Ovary (tissue), 9 donors: Measurements from ENCODE around the gene CCL27. TPM values are rescaled to one million over a fixed set of nuclear protein-coding genes. Genes with fewer than 3 reads are reported as not detected.

Source experiments
- DNase-seq, 5 donors: peaks; one replicate each; pipeline ENCODE4 v3.0.0-alpha.2; 2019 to 2020
- H3K27ac ChIP-seq, 2 donors: fragments of 200-600 bp; one replicate each; pipeline versions ENCODE4 v1.5.1 to v1.8.0; 2019 to 2022
- H3K27me3 ChIP-seq: fragments of 200-600 bp; one replicate; pipeline ENCODE4 v1.8.0; 2022
- H3K36me3 ChIP-seq: fragments of 200-600 bp; sonication (generic); one replicate; pipeline ENCODE4 v1.5.1; 2019
- H3K4me1 ChIP-seq: one replicate; pipeline ENCODE4 v1.8.1; 2013; ENCODE audit warnings: mild to moderate bottlenecking, moderate library complexity; ENCODE audit not compliant: insufficient read depth
- H3K4me3 ChIP-seq: fragments of 200-600 bp; sonication (generic); one replicate; pipeline ENCODE4 v1.5.1; 2017
- H3K9me3 ChIP-seq, 2 donors: fragments of 200-600 bp in 1 of 2; sonication (generic) in 1 of 2; one replicate each; pipeline versions ENCODE4 v1.5.1 to v1.8.1; 2013 to 2019; ENCODE audit warnings: mild to moderate bottlenecking in 1 of 2, moderate library complexity in 1 of 2
- EP300 ChIP-seq: sonication (generic); formaldehyde crosslinking; IDR thresholded peaks from one replicate; pipeline ENCODE4 v1.6.1; 2017; ENCODE audit warnings: antibody characterized with exemption
- POLR2A ChIP-seq: fragments of 450-650 bp; IDR thresholded peaks from one replicate; pipeline ENCODE4 v1.6.1; 2017; ENCODE audit warnings: antibody characterized with exemption, mild to moderate bottlenecking, moderate library complexity
- WGBS, 3 donors: extraction: QIAGEN DNeasy Blood & Tissue Kit in 1 of 3; methylation state at CpG; one replicate each; pipeline versions ENCODE4 v1.1.5 to v1.1.7; 2013 to 2017; 5-methylcytosine and 5-hydroxymethylcytosine counted together
- intact Hi-C, 4 donors: fragments of 100-400 bp; cut with DNase I; formaldehyde crosslinking; loops; one replicate each; pipeline versions ENCODE4 v1.11.0 to v1.15.1; 2022 to 2023
- polyA plus RNA-seq, 2 donors: library from polyadenylated mRNA; stranded (reverse); fragments of 200-250 nt in 1 of 2; fragments of 350-450 nt in 1 of 2; fragmentation: Illumina TruSeq in 1 of 2; extraction: RNeasy Lipid Tissue Mini Kit (QIAGEN cat#74804) in 1 of 2; gene quantifications; one replicate each; pipeline ENCODE4 v1.2.3, GENCODE V29; 2013 to 2014
- small RNA-seq: library from RNA; depleted of rRNA; stranded (forward); fragments of <200 nt; gene quantifications from one replicate; pipeline ENCODE3, GENCODE V24; 2016
- total RNA-seq, 7 donors: library from RNA; depleted of rRNA in 2 of 7; stranded (reverse); fragments of >200 nt in 2 of 7; fragmentation: NEBNext Ultra II Directional in 3 of 7; extraction: Animal tissue kit (Norgen Biotek cat#: 25700) in 3 of 7; gene quantifications; one replicate each; pipeline versions ENCODE4 v1.1.0 to v1.2.4, GENCODE V29; 2016 to 2023
- TF ChIP-seq, protein P1 (sequence below), 3 donors: fragments of 450-650 bp in 2 of 3; fragments of 200-600 bp in 1 of 3; IDR thresholded peaks; one replicate each; pipeline versions ENCODE4 v1.5.1 to v1.8.0; 2016 to 2022; ENCODE audit warnings: antibody characterized with exemption in 3 of 3, mild to moderate bottlenecking in 1 of 3
- donor health status: DM: no; HTN: no; CAD: no; lungs with moderate emphysema.
- donor health status: DM: no; HTN: no; CAD: no.
- donor health status: Bipolar disorder and iron deficiency.
- donor health status: DM: yes; HTN: yes; CAD: no.
- donor health status: DM: no; HTN: no; CAD: no.
- donor health status: DM: yes; HTN: yes; CAD: no.

Gene CCL27
- total and polyA plus RNA-seq, 9 donors, result 0.21 to 1.1 (median 0.66) TPM; not detected in 4

DNA sequence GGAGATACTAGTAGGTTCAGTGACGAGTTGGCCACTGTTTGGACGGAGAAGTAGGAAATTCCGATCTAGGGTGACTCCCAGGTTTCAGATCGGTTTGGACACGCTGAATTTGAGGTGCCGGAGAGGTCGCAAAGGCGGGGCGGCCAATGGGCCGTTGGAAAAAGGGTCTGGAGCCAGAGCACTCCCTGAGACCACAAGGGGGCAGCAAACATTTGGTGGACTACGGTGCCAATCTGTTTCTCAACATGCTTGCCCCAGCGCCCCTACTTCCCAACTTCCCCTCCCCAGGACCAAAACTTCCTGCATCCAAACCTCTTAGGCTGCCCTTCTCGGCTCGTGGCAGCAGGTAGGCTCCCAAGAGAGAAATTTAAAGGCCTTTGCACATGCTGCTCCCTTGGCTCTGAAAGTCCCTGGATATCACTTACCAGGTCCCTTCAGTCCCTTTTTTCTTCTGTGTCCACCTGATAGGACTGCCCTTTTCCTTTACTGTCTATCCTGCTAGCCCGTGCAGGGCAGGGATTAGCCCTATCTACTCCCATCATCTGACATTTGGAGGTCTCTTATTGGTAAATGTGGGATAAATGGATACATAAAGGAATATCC, 49.6 kb downstream of the CCL27 start:
- TF ChIP-seq POLR2A, result no peak
- TF ChIP-seq, protein P1, sequence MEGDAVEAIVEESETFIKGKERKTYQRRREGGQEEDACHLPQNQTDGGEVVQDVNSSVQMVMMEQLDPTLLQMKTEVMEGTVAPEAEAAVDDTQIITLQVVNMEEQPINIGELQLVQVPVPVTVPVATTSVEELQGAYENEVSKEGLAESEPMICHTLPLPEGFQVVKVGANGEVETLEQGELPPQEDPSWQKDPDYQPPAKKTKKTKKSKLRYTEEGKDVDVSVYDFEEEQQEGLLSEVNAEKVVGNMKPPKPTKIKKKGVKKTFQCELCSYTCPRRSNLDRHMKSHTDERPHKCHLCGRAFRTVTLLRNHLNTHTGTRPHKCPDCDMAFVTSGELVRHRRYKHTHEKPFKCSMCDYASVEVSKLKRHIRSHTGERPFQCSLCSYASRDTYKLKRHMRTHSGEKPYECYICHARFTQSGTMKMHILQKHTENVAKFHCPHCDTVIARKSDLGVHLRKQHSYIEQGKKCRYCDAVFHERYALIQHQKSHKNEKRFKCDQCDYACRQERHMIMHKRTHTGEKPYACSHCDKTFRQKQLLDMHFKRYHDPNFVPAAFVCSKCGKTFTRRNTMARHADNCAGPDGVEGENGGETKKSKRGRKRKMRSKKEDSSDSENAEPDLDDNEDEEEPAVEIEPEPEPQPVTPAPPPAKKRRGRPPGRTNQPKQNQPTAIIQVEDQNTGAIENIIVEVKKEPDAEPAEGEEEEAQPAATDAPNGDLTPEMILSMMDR (IDR thresholded peaks at IDR 0.05), result peak; percentile 64 to 80 (median 68)
- TF ChIP-seq EP300, result no peak
- peaks cover 9% of the 10 kb centered on the region for H3K4me1 ChIP-seq
- peak; percentile 69 to 84 (median 79) for DNase-seq
- no peaks in the 10 kb centered on the region for H3K36me3 ChIP-seq
- intact Hi-C loops, result no loop called here
- no peaks in the 10 kb centered on the region for H3K9me3 ChIP-seq
- no peak overlapping the region for H3K27ac ChIP-seq
- H3K27me3 ChIP-seq, result no peaks in the 10 kb centered on the region
- peak overlapping the region; percentile 64 for H3K4me3 ChIP-seq
- 2 to 4% (median 3%) methylated on average over 15 of the region's 15 CpGs for WGBS, 3 donors

Small RNA genes within 50 kb of the gene (small RNA-seq; reads per million reads assigned to genes)
- not detected for gene CCL27

Other genes with a start within 250 kb of the CCL27 start
- gene FAM219A, start 204.1 kb downstream of the CCL27 start, total RNA-seq, result 10 to 100 TPM in 5 of 7 donors, 1 to 10 TPM in 2; 5.2 to 24.7 (median 16.2) TPM
- gene FAM219A, start 204.1 kb downstream of the CCL27 start, polyA plus RNA-seq, result 10 to 100 TPM; 12.1 to 12.7 TPM
- 10 to 100 TPM in 1 of 7 donors, 1 to 10 TPM in 4, not detected in 2; 1.5 to 26.1 (median 2.0) TPM for gene DNAI1, start 203.9 kb downstream of the CCL27 start, total RNA-seq
- gene DNAI1, start 203.9 kb downstream of the CCL27 start, polyA plus RNA-seq, result under 1 TPM in 1 of 2 donors, not detected in 1; 0.10 TPM
- under 1 TPM in 6 of 7 donors, not detected in 1; 0.22 to 0.56 (median 0.29) TPM for gene ENHO, start 139.7 kb downstream of the CCL27 start, total RNA-seq
- under 1 TPM in 1 of 2 donors, not detected in 1; 0.87 TPM for gene ENHO, start 139.7 kb downstream of the CCL27 start, polyA plus RNA-seq
- 1 to 10 TPM; 1.3 to 3.7 (median 2.6) TPM for gene CNTFR, start 72.9 kb downstream of the CCL27 start, total RNA-seq
- gene CNTFR, start 72.9 kb downstream of the CCL27 start, polyA plus RNA-seq, result 1 to 10 TPM; 1.2 to 4.7 TPM
- 10 to 100 TPM; 14.4 to 26.0 (median 20.6) TPM for gene RPP25L, start 50.6 kb downstream of the CCL27 start, total RNA-seq
- 10 to 100 TPM in 1 of 2 donors, 1 to 10 TPM in 1; 5.4 to 28.8 TPM for gene RPP25L, start 50.6 kb downstream of the CCL27 start, polyA plus RNA-seq
- gene DCTN3, start 42.2 kb downstream of the CCL27 start, total RNA-seq, result 100 to 1,000 TPM in 1 of 7 donors, 10 to 100 TPM in 6; 56.4 to 103 (median 95.3) TPM
- gene DCTN3, start 42.2 kb downstream of the CCL27 start, polyA plus RNA-seq, result 100 to 1,000 TPM in 1 of 2 donors, 10 to 100 TPM in 1; 62.4 to 106 TPM
- gene ARID3C, start 33.6 kb downstream of the CCL27 start, total RNA-seq, result under 1 TPM in 1 of 7 donors, not detected in 6; 0.40 TPM
- under 1 TPM in 1 of 2 donors, not detected in 1; 0.07 TPM for gene ARID3C, start 33.6 kb downstream of the CCL27 start, polyA plus RNA-seq
- gene SIGMAR1, start 24.9 kb downstream of the CCL27 start, total RNA-seq, result 10 to 100 TPM; 47.2 to 73.9 (median 54.3) TPM
- gene SIGMAR1, start 24.9 kb downstream of the CCL27 start, polyA plus RNA-seq, result 10 to 100 TPM; 52.7 to 92.4 TPM
- gene GALT, start 16.0 kb downstream of the CCL27 start, total RNA-seq, result 10 to 100 TPM; 33.1 to 63.3 (median 45.2) TPM
- 10 to 100 TPM; 43.7 to 48.9 TPM for gene GALT, start 16.0 kb downstream of the CCL27 start, polyA plus RNA-seq
- gene IL11RA, start 10.5 kb downstream of the CCL27 start, total RNA-seq, result 10 to 100 TPM; 17.3 to 54.3 (median 35.8) TPM
- 10 to 100 TPM; 25.4 to 40.2 TPM for gene IL11RA, start 10.5 kb downstream of the CCL27 start, polyA plus RNA-seq
- gene CCL19, start 28.6 kb upstream of the CCL27 start, total RNA-seq, result 10 to 100 TPM in 1 of 7 donors, under 1 TPM in 1, not detected in 5; 0.97 to 14.9 TPM
- gene CCL19, start 28.6 kb upstream of the CCL27 start, polyA plus RNA-seq, result 10 to 100 TPM in 1 of 2 donors, under 1 TPM in 1; 0.40 to 14.5 TPM
- 10 to 100 TPM in 5 of 7 donors, 1 to 10 TPM in 2; 1.5 to 83.6 (median 33.8) TPM for gene CCL21, start 47.5 kb upstream of the CCL27 start, total RNA-seq
- 10 to 100 TPM; 39.9 to 52.0 TPM for gene CCL21, start 47.5 kb upstream of the CCL27 start, polyA plus RNA-seq